ENCODE measurements around the gene IER5L. TPM values are rescaled to one million over a fixed set of nuclear protein-coding genes. Genes with fewer than 3 reads are reported as not detected.

The IER5L gene
- total and polyA plus RNA-seq, 4 donors = 12.6 to 31.5 (median 24.1) TPM

DNA sequence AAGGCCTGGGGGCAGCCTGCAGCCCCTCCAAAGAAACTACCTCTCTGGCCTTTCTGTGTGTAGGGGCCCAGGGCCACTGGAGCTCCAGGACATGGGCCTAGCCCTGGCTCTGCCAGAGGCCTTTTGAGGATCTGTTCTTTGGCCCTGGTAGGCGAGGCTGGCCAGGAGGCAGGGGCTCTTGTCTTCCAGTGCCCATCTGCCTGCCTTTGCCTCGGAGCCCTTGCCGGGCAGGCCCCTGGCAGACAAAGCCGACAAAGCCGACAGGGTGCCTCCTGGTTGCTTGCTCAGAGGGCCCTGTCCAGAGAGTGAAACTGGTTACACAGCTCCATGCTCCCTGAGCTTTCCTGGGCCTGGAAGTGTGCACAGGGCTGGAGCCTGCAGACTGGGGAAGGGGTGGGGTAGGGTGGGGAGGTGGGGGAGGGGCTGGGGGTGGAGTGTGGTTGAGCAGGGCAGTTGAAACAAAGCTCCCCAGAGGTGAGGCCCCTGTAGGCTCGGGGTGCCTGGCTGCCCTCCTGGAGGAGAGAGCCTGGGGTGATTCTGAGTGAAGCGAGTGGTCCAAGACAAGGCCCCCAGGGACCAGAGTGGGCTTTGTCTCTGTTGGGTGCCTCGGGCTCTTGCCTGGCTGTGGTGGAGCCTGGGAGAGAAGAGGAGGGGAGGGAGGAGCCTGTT lies 37.5 kb downstream of the IER5L start:
- no peaks in the 10 kb centered on the region for H3K27me3 ChIP-seq (ENCODE audit: control insufficient read depth in 3 of 3, insufficient read depth in 3 of 3, low read length in 2 of 3)
- peak overlapping the region; percentile 100 for H3K27ac ChIP-seq (ENCODE audit: low read depth in 1 of 2, low read length in 1 of 2)
- TF ChIP-seq, protein P1, sequence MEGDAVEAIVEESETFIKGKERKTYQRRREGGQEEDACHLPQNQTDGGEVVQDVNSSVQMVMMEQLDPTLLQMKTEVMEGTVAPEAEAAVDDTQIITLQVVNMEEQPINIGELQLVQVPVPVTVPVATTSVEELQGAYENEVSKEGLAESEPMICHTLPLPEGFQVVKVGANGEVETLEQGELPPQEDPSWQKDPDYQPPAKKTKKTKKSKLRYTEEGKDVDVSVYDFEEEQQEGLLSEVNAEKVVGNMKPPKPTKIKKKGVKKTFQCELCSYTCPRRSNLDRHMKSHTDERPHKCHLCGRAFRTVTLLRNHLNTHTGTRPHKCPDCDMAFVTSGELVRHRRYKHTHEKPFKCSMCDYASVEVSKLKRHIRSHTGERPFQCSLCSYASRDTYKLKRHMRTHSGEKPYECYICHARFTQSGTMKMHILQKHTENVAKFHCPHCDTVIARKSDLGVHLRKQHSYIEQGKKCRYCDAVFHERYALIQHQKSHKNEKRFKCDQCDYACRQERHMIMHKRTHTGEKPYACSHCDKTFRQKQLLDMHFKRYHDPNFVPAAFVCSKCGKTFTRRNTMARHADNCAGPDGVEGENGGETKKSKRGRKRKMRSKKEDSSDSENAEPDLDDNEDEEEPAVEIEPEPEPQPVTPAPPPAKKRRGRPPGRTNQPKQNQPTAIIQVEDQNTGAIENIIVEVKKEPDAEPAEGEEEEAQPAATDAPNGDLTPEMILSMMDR (IDR thresholded peaks at IDR 0.05; ENCODE audit: control extremely low read depth, extremely low read depth) = no peak
- WGBS, 2 donors = 14 to 34% methylated on average over 8 of the region's 8 CpGs
- H3K9me3 ChIP-seq (ENCODE audit: control insufficient read depth in 4 of 4, insufficient read depth in 3 of 4, low read length in 3 of 4) = no peaks in the 10 kb centered on the region
- DNase-seq (peak; percentile 69 to 75 (median 75)), ATAC-seq (ENCODE audit: insufficient read depth, low FRiP score) (no peak)
- H3K9ac ChIP-seq (ENCODE audit: insufficient read depth in 1 of 2, low read length in 2 of 2) = peak overlapping the region; percentile 89 to 93
- peak overlapping the region; percentile 54 for H3K4me3 ChIP-seq
- H3K36me3 ChIP-seq (ENCODE audit: control insufficient read depth in 4 of 4, insufficient read depth in 4 of 4, low read length in 4 of 4) = peaks cover 7 to 29% (median 19%) of the 10 kb centered on the region in 4 donors
- peaks cover 10 to 70% (median 32%) of the 10 kb centered on the region in 5 donors for H3K4me1 ChIP-seq (ENCODE audit: control insufficient read depth in 5 of 5, insufficient read depth in 5 of 5, low read length in 5 of 5)

DNA sequence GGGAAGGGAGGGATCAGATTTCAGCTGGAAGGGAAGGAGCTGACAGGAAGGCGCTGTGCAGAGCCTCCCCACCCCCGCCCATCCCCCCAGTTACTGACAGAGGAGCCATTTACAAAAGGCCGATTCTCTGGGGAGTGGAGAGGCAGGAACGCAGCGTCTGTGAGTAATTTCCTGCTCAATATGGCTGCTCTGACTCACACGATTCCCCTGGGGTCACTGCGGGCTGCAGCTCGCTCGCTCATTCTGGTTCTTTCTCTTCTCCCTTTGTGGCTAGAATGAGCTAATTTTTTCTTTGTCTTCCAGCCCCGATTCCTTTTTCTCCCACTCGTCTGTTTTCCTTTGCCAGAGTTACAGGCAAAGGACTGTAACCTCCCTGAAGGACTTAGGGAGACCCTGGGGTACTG lies 38.1 kb downstream of the IER5L start:
- H3K9me3 ChIP-seq (ENCODE audit: control insufficient read depth in 4 of 4, insufficient read depth in 3 of 4, low read length in 3 of 4) = no peaks in the 10 kb centered on the region
- H3K36me3 ChIP-seq (ENCODE audit: control insufficient read depth in 4 of 4, insufficient read depth in 4 of 4, low read length in 4 of 4) = peaks cover 9 to 31% (median 20%) of the 10 kb centered on the region in 4 donors
- H3K4me1 ChIP-seq (ENCODE audit: control insufficient read depth in 5 of 5, insufficient read depth in 5 of 5, low read length in 5 of 5) = peaks cover 7 to 65% (median 28%) of the 10 kb centered on the region in 5 donors
- TF ChIP-seq, protein P1 (IDR thresholded peaks at IDR 0.05; ENCODE audit: control extremely low read depth, extremely low read depth) = no peak
- peak overlapping the region; percentile 100 for H3K27ac ChIP-seq (ENCODE audit: low read depth in 1 of 2, low read length in 1 of 2)
- H3K4me3 ChIP-seq = peak overlapping the region; percentile 54
- peak overlapping the region; percentile 86 to 93 for H3K9ac ChIP-seq (ENCODE audit: insufficient read depth in 1 of 2, low read length in 2 of 2)
- ATAC-seq (ENCODE audit: insufficient read depth, low FRiP score) (peak; percentile 82), DNase-seq (peak; percentile 97 to 100 (median 99))
- 0 to 6% methylated on average over 11 of the region's 11 CpGs for WGBS, 2 donors
- H3K27me3 ChIP-seq (ENCODE audit: control insufficient read depth in 3 of 3, insufficient read depth in 3 of 3, low read length in 2 of 3) = no peaks in the 10 kb centered on the region

DNA sequence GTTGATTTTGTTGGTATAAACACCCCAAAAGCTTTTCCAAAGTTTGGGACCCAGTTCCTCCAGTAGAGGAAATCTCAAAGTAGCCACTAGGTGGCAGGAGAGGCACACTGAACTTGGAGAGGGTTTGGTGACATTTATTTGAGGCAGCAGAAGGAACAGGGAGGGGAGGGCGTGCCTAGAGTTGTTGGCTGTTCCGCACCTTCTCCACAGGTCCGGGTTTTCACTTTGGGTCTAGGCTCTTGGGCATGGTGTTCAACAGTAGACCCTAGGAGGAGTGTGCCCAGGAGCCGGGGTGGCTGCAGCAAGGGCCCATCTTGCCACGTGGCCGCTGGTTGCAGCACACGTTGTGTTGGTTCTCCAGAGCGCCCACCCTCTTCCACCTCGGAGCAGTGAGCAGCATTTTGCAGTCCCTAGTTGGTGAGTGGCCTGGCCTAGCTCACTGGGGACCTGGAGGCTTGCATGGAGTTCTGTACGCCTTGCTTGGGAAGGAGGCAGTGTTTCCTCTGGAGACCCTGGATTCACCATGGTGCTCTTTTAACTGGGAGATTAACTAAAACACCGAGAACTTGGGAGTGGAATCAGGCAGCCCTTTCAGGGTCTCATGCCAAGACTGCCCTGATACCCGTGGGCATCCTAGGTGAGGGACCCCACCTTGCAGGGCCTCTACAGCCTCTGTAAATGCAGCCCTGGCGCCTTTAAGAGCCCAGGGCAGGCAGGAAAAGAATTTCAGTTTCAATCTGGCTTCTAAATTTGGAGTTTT lies 38.6 kb downstream of the IER5L start:
- DNase-seq (peak; percentile 87 to 96 (median 95)), ATAC-seq (ENCODE audit: insufficient read depth, low FRiP score) (peak; percentile 73)
- H3K4me3 ChIP-seq = peak overlapping the region; percentile 2
- peaks cover 9 to 34% (median 20%) of the 10 kb centered on the region in 4 donors for H3K36me3 ChIP-seq (ENCODE audit: control insufficient read depth in 4 of 4, insufficient read depth in 4 of 4, low read length in 4 of 4)
- WGBS, 2 donors = 5 to 12% methylated on average over 13 of the region's 13 CpGs
- TF ChIP-seq, protein P1 (IDR thresholded peaks at IDR 0.05; ENCODE audit: control extremely low read depth, extremely low read depth) = peak; percentile 87
- peaks cover 7 to 60% (median 28%) of the 10 kb centered on the region in 5 donors for H3K4me1 ChIP-seq (ENCODE audit: control insufficient read depth in 5 of 5, insufficient read depth in 5 of 5, low read length in 5 of 5)
- no peaks in the 10 kb centered on the region for H3K9me3 ChIP-seq (ENCODE audit: control insufficient read depth in 4 of 4, insufficient read depth in 3 of 4, low read length in 3 of 4)
- H3K27ac ChIP-seq (ENCODE audit: low read depth in 1 of 2, low read length in 1 of 2) = peak overlapping the region; percentile 100
- peak overlapping the region in 1 of 2 donors; percentile 86 for H3K9ac ChIP-seq (ENCODE audit: insufficient read depth in 1 of 2, low read length in 2 of 2)
- H3K27me3 ChIP-seq (ENCODE audit: control insufficient read depth in 3 of 3, insufficient read depth in 3 of 3, low read length in 2 of 3) = no peaks in the 10 kb centered on the region
